Stimulated activated CD4-positive, alpha-beta T cell treated with anti-CD3 and anti-CD28 coated beads, TNF-alpha, amount 100 ng/mL, for 1 hour (primary cell): ENCODE results near the gene DYNC1H1.
"Not testable (repeated sequence)": the region's sequence is repeated elsewhere in the genome, so short reads cannot be mapped to it uniquely, and the experiment has no call there.

ENCODE experiments used
- DNase-seq, 3 donors: peaks; one replicate each; pipeline ENCODE4 v3.0.0-alpha.2; 2020; ENCODE audit warnings: low read depth in 3 of 3, low spot score in 1 of 3

DYNC1H1 gene

GRCh38 chr14:101963656-101964296 is 597 bp upstream of the DYNC1H1 start:
- DNase-seq = no peak

DNA sequence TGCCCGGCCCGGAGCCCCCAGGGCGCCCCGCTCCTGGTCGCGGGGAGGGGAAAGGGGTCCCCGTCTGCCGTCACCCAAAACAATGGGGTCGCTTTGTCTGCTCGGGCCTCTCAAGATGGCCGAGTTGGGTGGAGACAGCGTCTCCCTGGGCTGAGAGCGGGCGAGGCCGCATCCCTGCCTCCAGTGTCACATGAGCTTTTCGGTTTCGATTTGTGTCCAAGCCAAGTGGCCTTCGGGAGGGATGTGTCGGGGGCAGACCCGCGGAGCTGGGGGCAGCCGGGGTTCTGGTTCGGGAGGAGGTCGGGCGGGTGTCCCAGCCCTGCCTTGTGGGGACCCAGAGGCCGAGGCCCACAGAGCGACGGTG is 790 bp downstream of the DYNC1H1 start:
- peak in 1 of 3 donors; percentile 23 for DNase-seq

GRCh38 chr14:101965770-101966722 is 1.7 kb downstream of the DYNC1H1 start:
- DNase-seq = no peak

- DNase-seq = no peak
Observed at GRCh38 chr14:101966742-101967141, 2.4 kb downstream of the DYNC1H1 start.

DNA sequence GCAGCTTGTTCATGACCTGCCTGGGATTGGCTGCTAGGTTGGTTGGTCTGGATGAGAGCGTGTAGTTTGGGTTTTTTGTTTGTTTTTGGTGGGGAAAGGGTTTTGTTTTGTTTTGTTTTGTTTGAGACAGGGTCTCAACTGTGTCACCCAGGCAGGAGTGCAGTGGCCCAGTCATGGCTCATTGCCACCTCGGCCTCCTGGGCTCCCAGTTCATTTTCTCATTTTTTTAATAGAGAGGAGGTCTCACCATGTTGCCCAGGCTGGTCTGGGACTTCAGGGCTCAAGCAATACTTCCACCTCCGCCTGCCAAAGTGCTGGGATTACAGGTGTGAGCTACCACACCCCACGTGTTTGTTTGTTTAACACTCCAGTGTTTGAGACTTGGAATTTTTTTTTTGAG is 3.8 kb downstream of the DYNC1H1 start:
- DNase-seq = no peak

DNA sequence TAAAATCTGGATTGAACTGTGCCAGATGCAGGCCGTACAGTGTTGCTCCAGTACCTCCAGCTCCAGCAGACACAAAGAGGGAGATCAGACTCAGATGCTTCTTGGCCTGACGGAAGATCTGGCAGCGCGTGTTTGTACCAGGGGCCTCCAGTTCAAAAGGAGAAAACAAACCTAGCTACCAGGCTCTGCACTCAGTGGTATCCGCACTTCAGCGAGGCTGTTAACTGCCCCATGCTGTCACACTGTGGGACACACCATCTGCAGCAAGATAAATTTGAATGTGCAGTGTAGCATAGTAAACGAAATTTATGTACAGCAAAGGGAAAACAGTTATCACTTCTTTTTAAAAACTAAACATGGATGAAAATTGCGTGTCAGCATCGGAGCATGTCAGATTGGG is 5.1 kb downstream of the DYNC1H1 start:
- no peak for DNase-seq

GRCh38 chr14:101970830-101971400 is 6.5 kb downstream of the DYNC1H1 start:
- no peak for DNase-seq

- not testable (repeated sequence) for DNase-seq
Observed at GRCh38 chr14:101971458-101971857, 7.1 kb downstream of the DYNC1H1 start.

GRCh38 chr14:101972126-101972866 is 7.9 kb downstream of the DYNC1H1 start:
- no peak for DNase-seq

- no peak for DNase-seq
Observed at GRCh38 chr14:101973356-101973755, 9.0 kb downstream of the DYNC1H1 start.

DNA sequence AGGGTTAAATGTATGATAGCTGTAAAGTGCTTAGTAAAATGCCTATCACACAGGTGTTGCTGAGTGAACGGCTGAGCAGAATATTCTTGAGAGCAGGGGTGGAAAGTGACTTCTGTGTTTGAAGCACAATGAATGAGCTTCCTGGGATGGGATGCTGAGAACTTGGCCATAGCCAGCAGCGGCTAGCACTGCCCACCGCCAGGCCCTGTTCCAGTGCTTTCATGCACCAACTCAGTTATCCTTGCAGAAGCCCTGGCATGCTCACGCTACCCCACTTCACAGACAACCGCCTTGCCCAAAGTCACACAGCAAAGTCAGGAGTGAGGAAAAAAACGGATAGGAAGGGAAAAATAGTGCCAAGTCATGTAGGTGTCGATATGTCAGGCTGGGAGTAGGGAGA is 10.9 kb downstream of the DYNC1H1 start:
- DNase-seq = no peak

DNA sequence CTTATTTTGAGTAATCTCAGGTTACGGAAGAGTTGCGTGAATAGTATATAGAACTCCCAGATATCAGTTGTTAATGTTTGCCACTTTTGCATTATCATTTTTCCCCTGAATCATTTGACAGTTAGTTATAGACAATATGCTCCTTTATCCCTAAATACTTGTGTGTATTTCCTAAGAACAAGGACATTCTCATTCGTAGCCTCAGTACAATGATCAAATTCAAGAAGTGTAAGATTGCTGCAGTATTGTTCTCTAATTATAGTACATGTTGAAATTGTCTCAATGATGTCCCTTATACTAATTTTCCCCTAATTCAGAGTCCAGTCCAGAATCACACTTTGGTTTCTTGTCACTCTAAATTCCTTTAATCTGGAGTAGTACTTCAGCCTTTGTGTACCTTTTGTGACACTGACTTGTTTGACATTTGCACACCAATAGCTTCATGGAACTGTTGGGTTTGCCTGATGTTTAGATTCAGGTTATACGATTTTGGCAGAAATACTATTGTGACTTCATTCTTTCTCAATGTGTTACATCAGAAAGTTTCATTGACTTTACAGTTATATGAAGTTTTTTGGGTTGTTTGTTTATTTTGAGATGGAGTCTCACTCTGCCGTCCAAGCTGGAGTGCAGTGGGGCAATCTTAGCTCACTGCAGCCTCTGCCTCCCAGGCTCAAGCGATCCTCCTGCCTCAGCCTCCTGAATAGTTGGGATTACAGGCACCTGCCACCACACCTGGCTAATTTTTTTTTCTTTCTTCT is 13.1 kb downstream of the DYNC1H1 start:
- DNase-seq = no peak

DNA sequence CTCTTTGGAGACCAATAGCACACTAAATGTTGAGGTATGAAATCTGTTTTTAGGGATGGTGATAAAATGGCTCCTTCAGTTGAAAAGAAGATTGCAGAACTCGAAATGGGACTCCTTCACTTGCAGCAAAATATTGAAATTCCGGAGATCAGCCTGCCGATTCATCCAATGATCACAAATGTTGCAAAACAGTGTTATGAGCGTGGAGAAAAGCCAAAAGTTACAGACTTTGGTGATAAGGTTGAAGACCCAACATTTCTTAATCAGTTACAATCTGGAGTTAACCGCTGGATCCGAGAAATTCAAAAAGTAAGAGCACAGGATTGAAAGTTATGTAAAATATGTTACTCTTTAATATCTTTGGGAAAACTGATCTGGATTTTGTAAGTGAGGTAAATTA is 15.3 kb downstream of the DYNC1H1 start:
- DNase-seq = no peak

DNA sequence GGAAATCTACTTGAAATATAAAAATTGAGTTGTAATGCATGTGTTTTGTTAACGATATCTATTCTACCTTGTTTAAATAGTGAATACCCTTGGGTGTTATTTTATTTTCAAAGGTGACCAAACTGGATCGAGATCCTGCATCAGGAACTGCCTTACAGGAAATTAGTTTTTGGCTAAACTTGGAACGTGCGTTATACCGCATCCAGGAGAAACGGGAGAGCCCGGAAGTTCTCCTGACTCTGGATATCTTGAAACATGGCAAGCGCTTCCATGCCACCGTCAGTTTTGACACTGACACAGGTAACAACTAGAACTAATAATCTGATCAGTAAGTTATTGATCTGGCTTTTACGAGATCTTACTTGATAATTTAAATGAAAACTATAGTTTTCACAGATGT is 15.9 kb downstream of the DYNC1H1 start:
- DNase-seq = no peak

GRCh38 chr14:101980700-101981099 is 16.3 kb downstream of the DYNC1H1 start:
- DNase-seq = no peak

- no peak for DNase-seq
Observed at GRCh38 chr14:101982621-101983020, 18.2 kb downstream of the DYNC1H1 start.

- DNase-seq = not testable (repeated sequence)
Observed at GRCh38 chr14:101984831-101985230, 20.5 kb downstream of the DYNC1H1 start.

DNA sequence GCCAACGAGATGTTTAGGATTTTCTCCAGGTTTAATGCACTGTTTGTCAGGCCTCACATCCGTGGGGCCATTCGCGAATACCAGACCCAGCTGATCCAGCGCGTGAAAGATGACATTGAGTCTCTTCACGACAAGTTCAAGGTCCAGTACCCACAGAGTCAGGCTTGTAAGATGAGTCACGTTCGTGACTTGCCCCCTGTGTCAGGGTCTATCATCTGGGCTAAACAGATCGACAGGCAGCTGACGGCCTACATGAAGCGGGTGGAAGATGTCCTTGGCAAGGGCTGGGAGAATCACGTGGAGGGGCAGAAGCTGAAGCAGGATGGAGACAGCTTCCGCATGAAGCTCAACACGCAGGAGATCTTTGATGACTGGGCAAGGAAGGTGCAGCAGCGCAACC is 21.6 kb downstream of the DYNC1H1 start:
- DNase-seq = no peak

DNA sequence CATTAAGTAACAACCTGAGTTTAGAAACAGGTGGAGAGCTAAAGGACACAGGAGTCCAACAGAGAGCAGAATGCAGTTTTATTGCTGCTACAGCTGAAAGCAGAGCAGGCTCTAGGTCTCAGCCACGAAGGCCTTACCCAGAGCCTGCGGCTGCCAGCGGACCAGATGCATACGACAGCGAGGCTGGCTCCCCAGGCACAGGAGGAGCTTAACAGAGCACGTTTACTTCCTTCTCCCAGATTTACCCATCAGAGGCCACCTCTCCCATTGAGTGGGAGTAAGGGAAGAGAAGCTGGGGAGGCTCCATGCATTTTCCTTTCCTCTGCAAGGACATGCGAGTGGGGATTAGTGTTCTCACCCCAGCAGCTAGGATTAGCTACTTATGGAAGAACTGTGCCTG is 22.6 kb downstream of the DYNC1H1 start:
- no peak for DNase-seq

DNA sequence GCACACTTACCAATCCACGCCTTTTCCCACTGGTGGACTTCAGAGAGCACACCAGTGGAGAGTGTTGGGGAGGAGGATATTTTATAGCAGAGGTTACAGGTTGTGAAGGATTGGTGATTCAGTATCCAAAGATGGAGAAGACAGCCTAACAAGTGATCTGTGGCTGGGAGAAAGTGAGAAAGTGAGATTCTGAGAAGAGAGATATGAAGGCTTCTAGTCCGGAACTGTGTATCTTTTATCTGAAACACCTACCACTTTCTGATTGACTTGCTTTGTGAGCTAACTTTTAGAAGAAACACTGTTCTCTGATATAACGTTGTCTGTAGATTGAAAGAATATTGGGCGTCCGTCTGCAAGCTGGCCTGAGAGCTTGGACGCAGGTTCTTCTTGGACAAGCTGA is 24.0 kb downstream of the DYNC1H1 start:
- DNase-seq = no peak

GRCh38 chr14:101991352-101991751 is 27.0 kb downstream of the DYNC1H1 start:
- DNase-seq = no peak
